ENCODE results near the gene NQO2.
"Not testable (repeated sequence)": the region's sequence is repeated elsewhere in the genome, so short reads cannot be mapped to it uniquely, and the experiment has no call there.

The NQO2 gene

GRCh38 chr6:2992330-2992979, 7.2 kb upstream of the NQO2 start:
- Histone ChIP-seq H3K36me3 (ENCODE audit: insufficient read depth, low read depth, low read length) (no peaks in the 10 kb centered on the region), H3K9ac (ENCODE audit: low read depth, low read length) (no peak overlapping the region), H3K27me3 (ENCODE audit: insufficient read depth, low read length) (no peaks in the 10 kb centered on the region), H3K27ac (ENCODE audit: low read length) (no peak overlapping the region), H3K4me1 (ENCODE audit: insufficient read depth, low read length) (peaks cover 16% of the 10 kb centered on the region; the same call in 1 of the 2 replicates), H3K4me3 (ENCODE audit: low read length) (no peak overlapping the region), H3K9me3 (ENCODE audit: insufficient read depth, low read depth, low read length) (no peaks in the 10 kb centered on the region)

- no peak overlapping the region for H3K9ac ChIP-seq (ENCODE audit: low read depth, low read length)
- no peak overlapping the region for H3K4me3 ChIP-seq (ENCODE audit: low read length)
- H3K27ac ChIP-seq (ENCODE audit: low read length) = no peak overlapping the region
- no peaks in the 10 kb centered on the region for H3K36me3 ChIP-seq (ENCODE audit: insufficient read depth, low read depth, low read length)
- H3K4me1 ChIP-seq (ENCODE audit: insufficient read depth, low read length) = peaks cover 15% of the 10 kb centered on the region; the same call in 1 of the 2 replicates
- H3K9me3 ChIP-seq (ENCODE audit: insufficient read depth, low read depth, low read length) = no peaks in the 10 kb centered on the region
- peaks cover 5% of the 10 kb centered on the region; the same call in 1 of the 2 replicates for H3K27me3 ChIP-seq (ENCODE audit: insufficient read depth, low read length)
These were observed 5.9 kb upstream of the NQO2 start for GRCh38 chr6:2993755-2994317.

GRCh38 chr6:2998249-2998997, 1.3 kb upstream of the NQO2 start:
- H3K27ac ChIP-seq (ENCODE audit: low read length); H3K9me3 ChIP-seq (ENCODE audit: insufficient read depth, low read depth, low read length); H3K27me3 ChIP-seq (ENCODE audit: insufficient read depth, low read length): not testable (repeated sequence)
- Histone ChIP-seq H3K4me1 (ENCODE audit: insufficient read depth, low read length) (peaks cover 13% of the 10 kb centered on the region), H3K9ac (ENCODE audit: low read depth, low read length) (peak overlapping the region; percentile 73; the same call in 1 of the 2 replicates), H3K36me3 (ENCODE audit: insufficient read depth, low read depth, low read length) (peaks cover 16% of the 10 kb centered on the region; the same call in 1 of the 2 replicates), H3K4me3 (ENCODE audit: low read length) (peak overlapping the region; percentile 87)

- Histone ChIP-seq H3K27ac (ENCODE audit: low read length) (no peak overlapping the region), H3K4me3 (ENCODE audit: low read length) (peak overlapping the region; percentile 87), H3K9ac (ENCODE audit: low read depth, low read length) (peak overlapping the region; percentile 73; the same call in 1 of the 2 replicates), H3K27me3 (ENCODE audit: insufficient read depth, low read length) (peaks cover 9% of the 10 kb centered on the region; the same call in 1 of the 2 replicates), H3K4me1 (ENCODE audit: insufficient read depth, low read length) (peaks cover 13% of the 10 kb centered on the region), H3K9me3 (ENCODE audit: insufficient read depth, low read depth, low read length) (no peaks in the 10 kb centered on the region), H3K36me3 (ENCODE audit: insufficient read depth, low read depth, low read length) (peaks cover 18% of the 10 kb centered on the region)
These were observed 586 bp upstream of the NQO2 start for GRCh38 chr6:2998998-2999617.

GRCh38 chr6:3001146-3001772, 1.6 kb downstream of the NQO2 start:
- Histone ChIP-seq H3K9me3 (ENCODE audit: insufficient read depth, low read depth, low read length) (no peaks in the 10 kb centered on the region), H3K9ac (ENCODE audit: low read depth, low read length) (no peak overlapping the region), H3K4me3 (ENCODE audit: low read length) (peak overlapping the region; percentile 26; the same call in 1 of the 2 replicates), H3K27ac (ENCODE audit: low read length) (peak overlapping the region; percentile 5), H3K36me3 (ENCODE audit: insufficient read depth, low read depth, low read length) (peaks cover 39% of the 10 kb centered on the region), H3K4me1 (ENCODE audit: insufficient read depth, low read length) (peaks cover 15% of the 10 kb centered on the region), H3K27me3 (ENCODE audit: insufficient read depth, low read length) (peaks cover 9% of the 10 kb centered on the region; the same call in 1 of the 2 replicates)

- H3K9ac ChIP-seq (ENCODE audit: low read depth, low read length) = no peak overlapping the region
- peaks cover 9% of the 10 kb centered on the region; the same call in 1 of the 2 replicates for H3K27me3 ChIP-seq (ENCODE audit: insufficient read depth, low read length)
- H3K36me3 ChIP-seq (ENCODE audit: insufficient read depth, low read depth, low read length) = peaks cover 45% of the 10 kb centered on the region
- 0 out of 2 replicates have a peak overlapping the region, but pooled peaks have one; percentile 26 for H3K4me3 ChIP-seq (ENCODE audit: low read length)
- H3K9me3 ChIP-seq (ENCODE audit: insufficient read depth, low read depth, low read length) = no peaks in the 10 kb centered on the region
- peaks cover 16% of the 10 kb centered on the region for H3K4me1 ChIP-seq (ENCODE audit: insufficient read depth, low read length)
- peak overlapping the region; percentile 5 for H3K27ac ChIP-seq (ENCODE audit: low read length)
These were observed 2.1 kb downstream of the NQO2 start for GRCh38 chr6:3001773-3002293.

- H3K36me3 ChIP-seq (ENCODE audit: insufficient read depth, low read depth, low read length) = peaks cover 57% of the 10 kb centered on the region
- not testable (repeated sequence) for H3K27ac ChIP-seq (ENCODE audit: low read length); H3K27me3 ChIP-seq (ENCODE audit: insufficient read depth, low read length); H3K9ac ChIP-seq (ENCODE audit: low read depth, low read length); H3K9me3 ChIP-seq (ENCODE audit: insufficient read depth, low read depth, low read length); H3K4me3 ChIP-seq (ENCODE audit: low read length)
- peaks cover 25% of the 10 kb centered on the region for H3K4me1 ChIP-seq (ENCODE audit: insufficient read depth, low read length)
These were observed 3.5 kb downstream of the NQO2 start for GRCh38 chr6:3003226-3003625.

- peaks cover 28% of the 10 kb centered on the region for H3K4me1 ChIP-seq (ENCODE audit: insufficient read depth, low read length)
- no peak overlapping the region for H3K4me3 ChIP-seq (ENCODE audit: low read length)
- no peak overlapping the region for H3K9ac ChIP-seq (ENCODE audit: low read depth, low read length)
- peaks cover 65% of the 10 kb centered on the region for H3K36me3 ChIP-seq (ENCODE audit: insufficient read depth, low read depth, low read length)
- H3K9me3 ChIP-seq (ENCODE audit: insufficient read depth, low read depth, low read length) = no peaks in the 10 kb centered on the region; the same call in 1 of the 2 replicates
- H3K27me3 ChIP-seq (ENCODE audit: insufficient read depth, low read length) = no peaks in the 10 kb centered on the region
- H3K27ac ChIP-seq (ENCODE audit: low read length) = no peak overlapping the region
These were observed 5.4 kb downstream of the NQO2 start for GRCh38 chr6:3005077-3005476.

GRCh38 chr6:3005874-3006273, 6.2 kb downstream of the NQO2 start:
- H3K9ac ChIP-seq (ENCODE audit: low read depth, low read length) = no peak overlapping the region
- H3K4me1 ChIP-seq (ENCODE audit: insufficient read depth, low read length) = peaks cover 29% of the 10 kb centered on the region
- H3K27ac ChIP-seq (ENCODE audit: low read length) = no peak overlapping the region
- no peak overlapping the region for H3K4me3 ChIP-seq (ENCODE audit: low read length)
- peaks cover 73% of the 10 kb centered on the region for H3K36me3 ChIP-seq (ENCODE audit: insufficient read depth, low read depth, low read length)
- no peaks in the 10 kb centered on the region for H3K27me3 ChIP-seq (ENCODE audit: insufficient read depth, low read length)
- peaks cover 7% of the 10 kb centered on the region for H3K9me3 ChIP-seq (ENCODE audit: insufficient read depth, low read depth, low read length)

GRCh38 chr6:3006476-3006875, 6.8 kb downstream of the NQO2 start:
- Histone ChIP-seq H3K27me3 (ENCODE audit: insufficient read depth, low read length) (no peaks in the 10 kb centered on the region), H3K4me1 (ENCODE audit: insufficient read depth, low read length) (peaks cover 27% of the 10 kb centered on the region), H3K4me3 (ENCODE audit: low read length) (no peak overlapping the region), H3K9ac (ENCODE audit: low read depth, low read length) (no peak overlapping the region), H3K36me3 (ENCODE audit: insufficient read depth, low read depth, low read length) (peaks cover 79% of the 10 kb centered on the region), H3K9me3 (ENCODE audit: insufficient read depth, low read depth, low read length) (peaks cover 13% of the 10 kb centered on the region), H3K27ac (ENCODE audit: low read length) (no peak overlapping the region)

GRCh38 chr6:3007571-3007970, 7.9 kb downstream of the NQO2 start:
- H3K27ac ChIP-seq (ENCODE audit: low read length) = no peak overlapping the region
- H3K9ac ChIP-seq (ENCODE audit: low read depth, low read length) = no peak overlapping the region
- H3K27me3 ChIP-seq (ENCODE audit: insufficient read depth, low read length) = no peaks in the 10 kb centered on the region
- peaks cover 20% of the 10 kb centered on the region; the same call in 1 of the 2 replicates for H3K4me1 ChIP-seq (ENCODE audit: insufficient read depth, low read length)
- H3K36me3 ChIP-seq (ENCODE audit: insufficient read depth, low read depth, low read length) = peaks cover 80% of the 10 kb centered on the region
- H3K4me3 ChIP-seq (ENCODE audit: low read length) = no peak overlapping the region
- peaks cover 22% of the 10 kb centered on the region for H3K9me3 ChIP-seq (ENCODE audit: insufficient read depth, low read depth, low read length)

All from iPS-20b (cell line).